ENCODE measurements around the gene TMEM119.

TMEM119 gene

DNA sequence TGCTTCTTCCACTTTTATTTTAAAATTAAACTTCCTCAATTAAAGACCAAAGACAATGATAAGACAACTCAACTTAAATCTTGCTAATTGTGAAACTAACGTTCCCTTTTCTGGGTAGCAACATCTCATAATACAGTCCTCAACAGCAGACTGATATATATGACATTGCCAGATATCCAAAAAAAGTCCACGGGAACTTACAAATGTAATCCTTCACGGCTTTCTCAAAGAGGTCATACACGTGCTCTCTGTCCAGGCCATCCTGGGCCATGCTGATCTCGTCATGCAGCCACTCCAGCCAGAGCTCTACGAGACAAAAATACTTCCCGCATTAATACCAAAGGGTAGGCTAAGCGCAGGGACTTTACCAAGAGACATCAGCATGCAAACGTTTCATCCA, 50.2 kb downstream of the TMEM119 start:
- H3K4me3 ChIP-seq (ENCODE audit: control insufficient read depth, low read depth, low read length): no peak overlapping the region
- no peak for DNase-seq (ENCODE audit: low read depth)
- TF ChIP-seq, protein P1, sequence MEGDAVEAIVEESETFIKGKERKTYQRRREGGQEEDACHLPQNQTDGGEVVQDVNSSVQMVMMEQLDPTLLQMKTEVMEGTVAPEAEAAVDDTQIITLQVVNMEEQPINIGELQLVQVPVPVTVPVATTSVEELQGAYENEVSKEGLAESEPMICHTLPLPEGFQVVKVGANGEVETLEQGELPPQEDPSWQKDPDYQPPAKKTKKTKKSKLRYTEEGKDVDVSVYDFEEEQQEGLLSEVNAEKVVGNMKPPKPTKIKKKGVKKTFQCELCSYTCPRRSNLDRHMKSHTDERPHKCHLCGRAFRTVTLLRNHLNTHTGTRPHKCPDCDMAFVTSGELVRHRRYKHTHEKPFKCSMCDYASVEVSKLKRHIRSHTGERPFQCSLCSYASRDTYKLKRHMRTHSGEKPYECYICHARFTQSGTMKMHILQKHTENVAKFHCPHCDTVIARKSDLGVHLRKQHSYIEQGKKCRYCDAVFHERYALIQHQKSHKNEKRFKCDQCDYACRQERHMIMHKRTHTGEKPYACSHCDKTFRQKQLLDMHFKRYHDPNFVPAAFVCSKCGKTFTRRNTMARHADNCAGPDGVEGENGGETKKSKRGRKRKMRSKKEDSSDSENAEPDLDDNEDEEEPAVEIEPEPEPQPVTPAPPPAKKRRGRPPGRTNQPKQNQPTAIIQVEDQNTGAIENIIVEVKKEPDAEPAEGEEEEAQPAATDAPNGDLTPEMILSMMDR (conservative IDR thresholded peaks at IDR 0.05; ENCODE audit: control insufficient read depth, insufficient read depth, low read depth, low read length): no peak

GRCh38 chr12:108543652-108544051, 54.2 kb downstream of the TMEM119 start:
- no peak for DNase-seq (ENCODE audit: low read depth)
- no peak overlapping the region for H3K4me3 ChIP-seq (ENCODE audit: control insufficient read depth, low read depth, low read length)
- TF ChIP-seq, protein P1 (conservative IDR thresholded peaks at IDR 0.05; ENCODE audit: control insufficient read depth, insufficient read depth, low read depth, low read length): no peak

GRCh38 chr12:108542320-108542719, 55.6 kb downstream of the TMEM119 start:
- no peak overlapping the region for H3K4me3 ChIP-seq (ENCODE audit: control insufficient read depth, low read depth, low read length)
- DNase-seq (ENCODE audit: low read depth): no peak
- TF ChIP-seq, protein P1 (conservative IDR thresholded peaks at IDR 0.05; ENCODE audit: control insufficient read depth, insufficient read depth, low read depth, low read length): no peak

Measured in fibroblast of mammary gland (primary cell).